HG03039 (cell line): ENCODE results near the gene RBM47.
A peak's percentile ranks its signal among the peaks of the same experiment; 100 is the strongest.
"Not testable (repeated sequence)": the region's sequence is repeated elsewhere in the genome, so short reads cannot be mapped to it uniquely, and the experiment has no call there.

ENCODE experiments used
- ATAC-seq: cut with Tn5 transposase; IDR thresholded peaks from one replicate; pipeline ENCODE4 v1.9.1; 2021; ENCODE audit warnings: mild to moderate bottlenecking, moderate library complexity; ENCODE audit not compliant: unreplicated experiment

The RBM47 gene

GRCh38 chr4:40564815-40565483 lies 64.7 kb downstream of the RBM47 start:
- no peak for ATAC-seq

- ATAC-seq, result no peak
Observed at GRCh38 chr4:40564004-40564403, 65.7 kb downstream of the RBM47 start.

- no peak for ATAC-seq
Observed at GRCh38 chr4:40563401-40563800, 66.3 kb downstream of the RBM47 start.

GRCh38 chr4:40562681-40563080 lies 67.0 kb downstream of the RBM47 start:
- ATAC-seq, result no peak

- no peak for ATAC-seq
Observed at GRCh38 chr4:40562208-40562607, 67.5 kb downstream of the RBM47 start.

- not testable (repeated sequence) for ATAC-seq
Observed at GRCh38 chr4:40561543-40562177, 68.0 kb downstream of the RBM47 start.

- peak; percentile 51 for ATAC-seq
Observed at GRCh38 chr4:40559585-40560465, 69.8 kb downstream of the RBM47 start.

- ATAC-seq, result no peak
Observed at GRCh38 chr4:40557736-40558135, 71.9 kb downstream of the RBM47 start.

- ATAC-seq, result no peak
Observed at GRCh38 chr4:40555176-40555900, 74.3 kb downstream of the RBM47 start.

- not testable (repeated sequence) for ATAC-seq
Observed at GRCh38 chr4:40554641-40555040, 75.0 kb downstream of the RBM47 start.

GRCh38 chr4:40553995-40554394 lies 75.7 kb downstream of the RBM47 start:
- no peak for ATAC-seq

- ATAC-seq, result no peak
Observed at GRCh38 chr4:40552536-40552935, 77.1 kb downstream of the RBM47 start.

GRCh38 chr4:40551568-40552136 lies 78.0 kb downstream of the RBM47 start:
- not testable (repeated sequence) for ATAC-seq

- ATAC-seq, result peak; percentile 57
Observed at GRCh38 chr4:40550948-40551462, 78.7 kb downstream of the RBM47 start.

- ATAC-seq, result no peak
Observed at GRCh38 chr4:40550196-40550595, 79.5 kb downstream of the RBM47 start.

- ATAC-seq, result no peak
Observed at GRCh38 chr4:40548256-40548655, 81.4 kb downstream of the RBM47 start.

GRCh38 chr4:40547789-40548132 lies 81.9 kb downstream of the RBM47 start:
- ATAC-seq, result no peak

GRCh38 chr4:40546969-40547788 lies 82.5 kb downstream of the RBM47 start:
- no peak for ATAC-seq

- no peak for ATAC-seq
Observed at GRCh38 chr4:40546506-40546905, 83.2 kb downstream of the RBM47 start.

- not testable (repeated sequence) for ATAC-seq
Observed at GRCh38 chr4:40545487-40545886, 84.2 kb downstream of the RBM47 start.
